ENCODE results near the gene PSENEN.

GRCh38 chr19:35719402-35720162 lies 25.9 kb upstream of the PSENEN start:
- no peak for TF ChIP-seq CTCF (IDR thresholded peaks at IDR 0.05)
- no peak for TF ChIP-seq POLR2A (IDR thresholded peaks at IDR 0.05)
